HepG2 (cell line): ENCODE measurements around the gene DDC. TPM values are rescaled to one million over a fixed set of nuclear protein-coding genes. Genes with fewer than 3 reads are reported as not detected.

ENCODE experiments used
- HES4 ChIP-seq: sonication (generic); formaldehyde crosslinking; IDR thresholded peaks from 2 replicates; pipeline ENCODE4 v1.9.0; 2021; ENCODE audit warnings: mild to moderate bottlenecking, missing genetic modification reagents, borderline replicate concordance
- IKZF4 ChIP-seq: sonication (generic); formaldehyde crosslinking; IDR thresholded peaks from 2 replicates; pipeline ENCODE4 v1.5.1; 2020; ENCODE audit warnings: borderline replicate concordance, mild to moderate bottlenecking, low read depth, missing genetic modification reagents; ENCODE audit errors: not compliant biosample characterization
- KDM6A ChIP-seq: IDR thresholded peaks from 2 replicates; pipeline ENCODE4 v1.6.1; 2016; ENCODE audit warnings: low read depth
- MIER2 ChIP-seq: IDR thresholded peaks from 2 replicates; pipeline ENCODE4 v1.6.1; 2016; ENCODE audit warnings: missing biosample characterization, missing genetic modification reagents
- NCOA2 ChIP-seq: sonication (generic); formaldehyde crosslinking; IDR thresholded peaks from 2 replicates; pipeline ENCODE4 v1.8.0; 2022; ENCODE audit warnings: inconsistent platforms
- SIX1 ChIP-seq: sonication (generic); formaldehyde crosslinking; IDR thresholded peaks from 2 replicates; pipeline ENCODE4 v1.4.0; 2020; ENCODE audit warnings: missing genetic modification reagents, borderline replicate concordance
- SNAPC2 ChIP-seq: sonication (generic); formaldehyde crosslinking; IDR thresholded peaks from 2 replicates; pipeline ENCODE4 v1.8.1; 2022; ENCODE audit warnings: mild to moderate bottlenecking, missing genetic modification reagents
- TBX2 ChIP-seq: sonication (generic); formaldehyde crosslinking; IDR thresholded peaks from 2 replicates; pipeline ENCODE4 v1.5.0; 2020; ENCODE audit warnings: missing genetic modification reagents, mild to moderate bottlenecking, borderline replicate concordance
- TCF7L2 ChIP-seq: IDR thresholded peaks from 2 replicates; pipeline ENCODE4 v1.6.1; 2011; ENCODE audit warnings: mild to moderate bottlenecking, low read depth, low read length, moderate library complexity
- ZFP36L2 ChIP-seq: sonication (generic); formaldehyde crosslinking; IDR thresholded peaks from 2 replicates; pipeline ENCODE4 v1.4.0; 2020; ENCODE audit warnings: missing genetic modification reagents
- ZNF30 ChIP-seq: sonication (generic); formaldehyde crosslinking; IDR thresholded peaks from 2 replicates; pipeline ENCODE4 v1.5.0; 2020; ENCODE audit warnings: mild to moderate bottlenecking, missing genetic modification reagents
- ZNF350 ChIP-seq: sonication (generic); formaldehyde crosslinking; IDR thresholded peaks from 2 replicates; pipeline ENCODE4 v1.4.0; 2020; ENCODE audit warnings: mild to moderate bottlenecking, low read depth, missing genetic modification reagents, borderline replicate concordance
- ZNF496 ChIP-seq: sonication (generic); formaldehyde crosslinking; IDR thresholded peaks from 2 replicates; pipeline ENCODE4 v1.8.1; 2023; ENCODE audit warnings: mild to moderate bottlenecking, moderate library complexity, missing genetic modification reagents; ENCODE audit not compliant: insufficient replicate concordance
- ZNF562 ChIP-seq: sonication (generic); formaldehyde crosslinking; IDR thresholded peaks from 2 replicates; pipeline ENCODE4 v1.8.0; 2022; ENCODE audit warnings: missing genetic modification reagents, borderline replicate concordance
- polyA plus RNA-seq, 8 experiments: library from polyadenylated mRNA; depleted of rRNA in 3 of 8; stranded (reverse) in 7 of 8; unstranded in 1 of 8; fragments of >200 nt; fragmentation: Illumina TruSeq in 4 of 8; extraction: Trizol in 4 of 8; gene quantifications; 2 replicates each; pipeline versions ENCODE4 v1.2.1 to v1.2.3, GENCODE V29; 2011 to 2016; ENCODE audit warnings: low read depth in 4 of 8, missing spikeins in 1 of 8, mixed read lengths in 1 of 8; ENCODE audit not compliant: insufficient read depth in 1 of 8
- total RNA-seq, 5 experiments: library from RNA; depleted of rRNA; stranded (reverse); fragments of >200 nt; fragmentation: Illumina TruSeq; extraction: Trizol; gene quantifications; 2 replicates each; pipeline ENCODE4 v1.2.3, GENCODE V29; 2016; ENCODE audit warnings: low read depth in 1 of 5
- TF ChIP-seq, protein P1 (sequence below): sonication (generic); formaldehyde crosslinking; IDR thresholded peaks from 2 replicates; pipeline ENCODE4 v1.5.0; 2020; ENCODE audit warnings: missing genetic modification reagents, mild to moderate bottlenecking, borderline replicate concordance
- TF ChIP-seq, protein P2 (sequence below), 2 experiments: fragments of 450-650 bp in 1 of 2; sonication (generic) in 1 of 2; formaldehyde crosslinking; IDR thresholded peaks; 2 replicates each; pipeline versions ENCODE4 v1.5.0 to v1.8.0; 2020 to 2022; ENCODE audit warnings: mild to moderate bottlenecking in 1 of 2, missing genetic modification reagents in 1 of 2
- TF ChIP-seq, protein P3 (sequence below): sonication (generic); formaldehyde crosslinking; IDR thresholded peaks from 2 replicates; pipeline ENCODE4 v1.4.0; 2020; ENCODE audit warnings: missing genetic modification reagents
- TF ChIP-seq, protein P4 (sequence below): sonication (generic); formaldehyde crosslinking; IDR thresholded peaks from 2 replicates; pipeline ENCODE4 v1.4.0; 2020; ENCODE audit warnings: missing genetic modification reagents, borderline replicate concordance
- TF ChIP-seq, protein P5 (sequence below): sonication (generic); formaldehyde crosslinking; IDR thresholded peaks from 2 replicates; pipeline ENCODE4 v1.8.1; 2022; ENCODE audit warnings: low read depth, mild to moderate bottlenecking, missing genetic modification reagents

DDC gene
- total and polyA plus RNA-seq, 2 of the 13 experiments (the other 11 are each of a cell fraction or from before 2014, with no cell fraction given): 11.7 to 93.3 TPM

DNA sequence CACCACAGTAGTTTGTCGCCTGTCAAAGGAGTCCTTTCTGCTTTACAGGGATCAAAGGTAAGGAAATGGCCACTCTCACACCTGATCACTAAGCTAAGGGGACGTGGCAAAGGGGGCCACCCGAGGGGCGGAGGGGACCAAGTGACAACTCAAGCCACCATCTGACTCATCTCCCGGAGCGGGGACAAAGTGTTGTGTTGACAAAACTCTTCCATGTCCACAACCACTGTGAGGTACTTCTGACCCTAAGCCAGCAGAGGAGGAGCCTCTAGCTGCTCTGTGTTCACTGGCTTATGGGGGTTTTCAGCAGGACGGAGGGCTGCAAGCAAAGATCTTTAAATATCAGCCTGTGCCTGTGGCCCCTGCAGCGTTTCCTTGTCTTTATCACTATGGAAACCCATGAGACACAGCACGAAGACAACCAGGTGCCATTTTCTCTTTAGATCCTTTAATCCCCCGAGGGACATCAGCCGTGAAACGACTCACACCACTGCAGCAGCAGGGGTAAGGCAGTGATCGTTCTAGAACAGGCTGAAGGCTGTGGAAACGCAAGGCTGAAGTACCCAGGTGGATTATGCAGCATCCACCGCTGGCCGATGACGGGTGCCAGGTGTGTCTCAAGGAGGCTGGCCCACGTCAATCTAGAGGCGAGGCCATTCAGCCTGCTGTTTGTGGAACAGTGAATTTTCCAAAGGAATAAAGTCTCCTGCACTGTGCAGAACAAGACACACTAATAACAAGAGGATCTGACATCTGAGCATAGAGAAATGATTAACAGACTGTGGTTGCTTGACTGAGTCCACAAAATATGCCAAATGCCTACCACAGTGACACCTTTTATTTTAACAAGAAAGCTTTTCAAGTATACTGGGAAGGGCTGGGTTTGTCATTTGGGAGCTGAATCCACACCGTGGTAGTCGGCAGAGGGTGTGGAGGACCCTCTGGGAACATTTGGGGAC is 26.6 kb upstream of the DDC start (continued):
- TF ChIP-seq, protein P1, sequence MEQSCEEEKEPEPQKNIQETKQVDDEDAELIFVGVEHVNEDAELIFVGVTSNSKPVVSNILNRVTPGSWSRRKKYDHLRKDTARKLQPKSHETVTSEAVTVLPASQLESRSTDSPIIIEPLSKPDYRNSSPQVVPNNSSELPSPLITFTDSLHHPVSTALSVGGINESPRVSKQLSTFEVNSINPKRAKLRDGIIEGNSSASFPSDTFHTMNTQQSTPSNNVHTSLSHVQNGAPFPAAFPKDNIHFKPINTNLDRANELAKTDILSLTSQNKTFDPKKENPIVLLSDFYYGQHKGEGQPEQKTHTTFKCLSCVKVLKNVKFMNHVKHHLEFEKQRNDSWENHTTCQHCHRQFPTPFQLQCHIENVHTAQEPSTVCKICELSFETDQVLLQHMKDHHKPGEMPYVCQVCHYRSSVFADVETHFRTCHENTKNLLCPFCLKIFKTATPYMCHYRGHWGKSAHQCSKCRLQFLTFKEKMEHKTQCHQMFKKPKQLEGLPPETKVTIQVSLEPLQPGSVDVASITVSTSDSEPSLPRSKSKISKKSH (CRISPR knock-in tag): no peak
- TF ChIP-seq ZNF496 (no peak), IKZF4 (CRISPR knock-in tag) (no peak), HES4 (no peak), NCOA2 (0 out of 2 replicates have a peak, but pooled peaks have one; percentile 12), ZNF350 (CRISPR knock-in tag) (0 out of 2 replicates have a peak, but pooled peaks have one; percentile 31), TBX2 (peak; percentile 85), TCF7L2 (no peak), ZNF562 (CRISPR knock-in tag) (no peak), MIER2 (no peak), ZNF30 (CRISPR knock-in tag) (no peak; the same call in 1 of the 2 replicates), KDM6A (peak; percentile 71), ZFP36L2 (no peak), SIX1 (CRISPR knock-in tag) (no peak), SNAPC2 (no peak)
- TF ChIP-seq, protein P2, sequence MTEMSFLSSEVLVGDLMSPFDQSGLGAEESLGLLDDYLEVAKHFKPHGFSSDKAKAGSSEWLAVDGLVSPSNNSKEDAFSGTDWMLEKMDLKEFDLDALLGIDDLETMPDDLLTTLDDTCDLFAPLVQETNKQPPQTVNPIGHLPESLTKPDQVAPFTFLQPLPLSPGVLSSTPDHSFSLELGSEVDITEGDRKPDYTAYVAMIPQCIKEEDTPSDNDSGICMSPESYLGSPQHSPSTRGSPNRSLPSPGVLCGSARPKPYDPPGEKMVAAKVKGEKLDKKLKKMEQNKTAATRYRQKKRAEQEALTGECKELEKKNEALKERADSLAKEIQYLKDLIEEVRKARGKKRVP (CRISPR knock-in tag; IDR thresholded peaks at IDR 0.05): no peak
- TF ChIP-seq, protein P3, sequence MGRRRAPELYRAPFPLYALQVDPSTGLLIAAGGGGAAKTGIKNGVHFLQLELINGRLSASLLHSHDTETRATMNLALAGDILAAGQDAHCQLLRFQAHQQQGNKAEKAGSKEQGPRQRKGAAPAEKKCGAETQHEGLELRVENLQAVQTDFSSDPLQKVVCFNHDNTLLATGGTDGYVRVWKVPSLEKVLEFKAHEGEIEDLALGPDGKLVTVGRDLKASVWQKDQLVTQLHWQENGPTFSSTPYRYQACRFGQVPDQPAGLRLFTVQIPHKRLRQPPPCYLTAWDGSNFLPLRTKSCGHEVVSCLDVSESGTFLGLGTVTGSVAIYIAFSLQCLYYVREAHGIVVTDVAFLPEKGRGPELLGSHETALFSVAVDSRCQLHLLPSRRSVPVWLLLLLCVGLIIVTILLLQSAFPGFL (CRISPR knock-in tag): no peak
- TF ChIP-seq, protein P4, sequence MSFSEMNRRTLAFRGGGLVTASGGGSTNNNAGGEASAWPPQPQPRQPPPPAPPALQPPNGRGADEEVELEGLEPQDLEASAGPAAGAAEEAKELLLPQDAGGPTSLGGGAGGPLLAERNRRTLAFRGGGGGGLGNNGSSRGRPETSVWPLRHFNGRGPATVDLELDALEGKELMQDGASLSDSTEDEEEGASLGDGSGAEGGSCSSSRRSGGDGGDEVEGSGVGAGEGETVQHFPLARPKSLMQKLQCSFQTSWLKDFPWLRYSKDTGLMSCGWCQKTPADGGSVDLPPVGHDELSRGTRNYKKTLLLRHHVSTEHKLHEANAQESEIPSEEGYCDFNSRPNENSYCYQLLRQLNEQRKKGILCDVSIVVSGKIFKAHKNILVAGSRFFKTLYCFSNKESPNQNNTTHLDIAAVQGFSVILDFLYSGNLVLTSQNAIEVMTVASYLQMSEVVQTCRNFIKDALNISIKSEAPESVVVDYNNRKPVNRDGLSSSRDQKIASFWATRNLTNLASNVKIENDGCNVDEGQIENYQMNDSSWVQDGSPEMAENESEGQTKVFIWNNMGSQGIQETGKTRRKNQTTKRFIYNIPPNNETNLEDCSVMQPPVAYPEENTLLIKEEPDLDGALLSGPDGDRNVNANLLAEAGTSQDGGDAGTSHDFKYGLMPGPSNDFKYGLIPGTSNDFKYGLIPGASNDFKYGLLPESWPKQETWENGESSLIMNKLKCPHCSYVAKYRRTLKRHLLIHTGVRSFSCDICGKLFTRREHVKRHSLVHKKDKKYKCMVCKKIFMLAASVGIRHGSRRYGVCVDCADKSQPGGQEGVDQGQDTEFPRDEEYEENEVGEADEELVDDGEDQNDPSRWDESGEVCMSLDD (CRISPR knock-in tag): no peak
- TF ChIP-seq, protein P5, sequence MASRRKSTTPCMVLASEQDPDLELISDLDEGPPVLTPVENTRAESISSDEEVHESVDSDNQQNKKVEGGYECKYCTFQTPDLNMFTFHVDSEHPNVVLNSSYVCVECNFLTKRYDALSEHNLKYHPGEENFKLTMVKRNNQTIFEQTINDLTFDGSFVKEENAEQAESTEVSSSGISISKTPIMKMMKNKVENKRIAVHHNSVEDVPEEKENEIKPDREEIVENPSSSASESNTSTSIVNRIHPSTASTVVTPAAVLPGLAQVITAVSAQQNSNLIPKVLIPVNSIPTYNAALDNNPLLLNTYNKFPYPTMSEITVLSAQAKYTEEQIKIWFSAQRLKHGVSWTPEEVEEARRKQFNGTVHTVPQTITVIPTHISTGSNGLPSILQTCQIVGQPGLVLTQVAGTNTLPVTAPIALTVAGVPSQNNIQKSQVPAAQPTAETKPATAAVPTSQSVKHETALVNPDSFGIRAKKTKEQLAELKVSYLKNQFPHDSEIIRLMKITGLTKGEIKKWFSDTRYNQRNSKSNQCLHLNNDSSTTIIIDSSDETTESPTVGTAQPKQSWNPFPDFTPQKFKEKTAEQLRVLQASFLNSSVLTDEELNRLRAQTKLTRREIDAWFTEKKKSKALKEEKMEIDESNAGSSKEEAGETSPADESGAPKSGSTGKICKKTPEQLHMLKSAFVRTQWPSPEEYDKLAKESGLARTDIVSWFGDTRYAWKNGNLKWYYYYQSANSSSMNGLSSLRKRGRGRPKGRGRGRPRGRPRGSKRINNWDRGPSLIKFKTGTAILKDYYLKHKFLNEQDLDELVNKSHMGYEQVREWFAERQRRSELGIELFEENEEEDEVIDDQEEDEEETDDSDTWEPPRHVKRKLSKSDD (CRISPR knock-in tag): no peak
